ENCODE results near the gene CYTL1. TPM values are rescaled to one million over a fixed set of nuclear protein-coding genes. Genes with fewer than 3 reads are reported as not detected.

Gene CYTL1
- total and polyA plus RNA-seq, 9 of the 15 experiments (the other 6 are each of a cell fraction or from before 2014, with no cell fraction given), result not detected

- peak; percentile 17; the same call in 1 of the 2 replicates for TF ChIP-seq EHMT2 (IDR thresholded peaks at IDR 0.05)
- 0 out of 4 replicates have a peak, but pooled peaks of 1 of the 2 experiments have one; percentile 23 for TF ChIP-seq RCOR1 (IDR thresholded peaks at IDR 0.05; ENCODE audit: borderline replicate concordance in 1 of 2, low read depth in 2 of 2, low read length in 2 of 2)
- TF ChIP-seq RBM25 (IDR thresholded peaks at IDR 0.05; ENCODE audit: low read depth, low read length, severe bottlenecking), result peak; percentile 90
- TF ChIP-seq ZNF584 (CRISPR knock-in tag; IDR thresholded peaks at IDR 0.05; ENCODE audit: low read depth), result no peak
- no peak for TF ChIP-seq HCFC1 (IDR thresholded peaks at IDR 0.05; ENCODE audit: low read depth, low read length)
- TF ChIP-seq CREB3 (tag; conservative IDR thresholded peaks at IDR 0.05; ENCODE audit: low read depth), result no peak
- TF ChIP-seq MAFF (IDR thresholded peaks at IDR 0.05; ENCODE audit: low read length), result peak; percentile 64
- no peak for TF ChIP-seq RERE (CRISPR knock-in tag; IDR thresholded peaks at IDR 0.05; ENCODE audit: borderline replicate concordance)
- TF ChIP-seq KDM1A (IDR thresholded peaks at IDR 0.05), result 0 out of 4 replicates have a peak, but pooled peaks have one; percentile 12 to 19
- TF ChIP-seq C11orf30 (IDR thresholded peaks at IDR 0.05; ENCODE audit: low read depth), result peak; percentile 84
- peak; percentile 57 for TF ChIP-seq BCOR (IDR thresholded peaks at IDR 0.05)
- no peak for TF ChIP-seq RBM39 (optimal IDR thresholded peaks at IDR 0.05; ENCODE audit: low read depth, low read length)
- TF ChIP-seq ZNF316 (IDR thresholded peaks at IDR 0.05), result peak; percentile 93
- peak; percentile 77 for TF ChIP-seq MAFG (tag; conservative IDR thresholded peaks at IDR 0.05)
- peak; percentile 64 for TF ChIP-seq MAFK (IDR thresholded peaks at IDR 0.05; ENCODE audit: low read length)
- Histone ChIP-seq H3K4me1 (replicated peaks in 1 of 2; ENCODE audit: control insufficient read depth in 2 of 2, insufficient read depth in 2 of 2, low read length in 2 of 2) (peaks cover 0 to 10% of the 10 kb centered on the region in 2 experiments; a peak in 3 of 5 replicates), H3K4me2 (ENCODE audit: insufficient read depth, low read length) (no peak overlapping the region), H3K36me3 (ENCODE audit: control insufficient read depth, insufficient read depth, low read length) (no peaks in the 10 kb centered on the region), H3K9ac (ENCODE audit: insufficient read depth in 1 of 2, low read depth in 2 of 2, low read length in 2 of 2) (no peak overlapping the region), H2AFZ (ENCODE audit: low read depth, low read length) (no peak overlapping the region), H4K20me1 (replicated peaks; ENCODE audit: control insufficient read depth, insufficient read depth, low read length) (no peaks in the 10 kb centered on the region), H3K27ac (ENCODE audit: extremely low read depth, low read depth, low read length) (no peak overlapping the region), H3K9me1 (ENCODE audit: control insufficient read depth, insufficient read depth, low read length) (no peaks in the 10 kb centered on the region), H3K27me3 (ENCODE audit: control insufficient read depth in 2 of 2, insufficient read depth in 2 of 2, low read length in 2 of 2) (peaks cover 6 to 48% of the 10 kb centered on the region in 2 experiments; a peak in 3 of 5 replicates), H3K9me3 (replicated peaks; ENCODE audit: control insufficient read depth, insufficient read depth, low read depth, low read length) (no peaks in the 10 kb centered on the region), H3K79me2 (ENCODE audit: control insufficient read depth, insufficient read depth, low read length) (no peaks in the 10 kb centered on the region), H3K4me3 (no peak overlapping the region)
- in situ Hi-C loops (cut with MboI) (no loop called here), intact Hi-C loops (cut with micrococcal nuclease) (no loop called here)
- ATAC-seq, result 0 out of 3 replicates have a peak, but pooled peaks have one; percentile 18
- BruUV-seq (replicated peaks), result no TSS peak
- FAIRE-seq, result no peak
- ChIA-PET CTCF (ENCODE audit: low intra/inter-chr PET ratio) (no interaction called here), POLR2A (interaction anchor here (0.6 kb wide), 1 partner anchor 205 kb away, joined by 3 read pairs; no protein-coding TSS in a partner anchor)
- no peak for DNase-seq (ENCODE audit: extremely low read depth in 1 of 4, low spot score in 3 of 4)
- WGBS (ENCODE audit: insufficient coverage, low coverage, missing lambda C conversion rate), result 23% methylated on average over 8 of the region's 10 CpGs
Observed at GRCh38 chr4:4989083-4989622, 30.1 kb downstream of the CYTL1 start.
